ENCODE data around the gene ERC2.

ERC2 gene

GRCh38 chr3:55490276-55490913, 977.9 kb downstream of the ERC2 start:
- no peak for DNase-seq (ENCODE audit: low spot score)

- no peak for DNase-seq (ENCODE audit: low spot score)
Measured at GRCh38 chr3:55489798-55490132, 978.5 kb downstream of the ERC2 start.

- DNase-seq (ENCODE audit: low spot score): peak; percentile 87
Measured at GRCh38 chr3:55488398-55489055, 979.7 kb downstream of the ERC2 start.

GRCh38 chr3:55487381-55488241, 980.7 kb downstream of the ERC2 start:
- DNase-seq (ENCODE audit: low spot score): no peak

GRCh38 chr3:55486857-55487380, 981.3 kb downstream of the ERC2 start, which contains the start of gene WNT5A:
Gene WNT5A (minus strand): TSS chr3:55487306. CDS start chr3:55486985, 321 bp downstream.
- no peak for DNase-seq (ENCODE audit: low spot score)

GRCh38 chr3:55486101-55486856, 982.0 kb downstream of the ERC2 start:
- peak; percentile 62 for DNase-seq (ENCODE audit: low spot score)

- DNase-seq (ENCODE audit: low spot score): peak; percentile 87
Measured at GRCh38 chr3:55484801-55485791, 983.2 kb downstream of the ERC2 start.

GRCh38 chr3:55484191-55484689, 984.0 kb downstream of the ERC2 start:
- no peak for DNase-seq (ENCODE audit: low spot score)

- DNase-seq (ENCODE audit: low spot score): no peak
Measured at GRCh38 chr3:55483196-55484095, 984.8 kb downstream of the ERC2 start.

GRCh38 chr3:55482496-55483195, 985.6 kb downstream of the ERC2 start:
- peak; percentile 65 for DNase-seq (ENCODE audit: low spot score)

- no peak for DNase-seq (ENCODE audit: low spot score)
Measured at GRCh38 chr3:55481744-55482495, 986.3 kb downstream of the ERC2 start.

- DNase-seq (ENCODE audit: low spot score): peak; percentile 80
Measured at GRCh38 chr3:55480911-55481743, 987.1 kb downstream of the ERC2 start.

- no peak for DNase-seq (ENCODE audit: low spot score)
Measured at GRCh38 chr3:55477306-55478303, 990.7 kb downstream of the ERC2 start.

- DNase-seq (ENCODE audit: low spot score): peak; percentile 90
Measured at GRCh38 chr3:55476515-55476914, 991.8 kb downstream of the ERC2 start.

- no peak for DNase-seq (ENCODE audit: low spot score)
Measured at GRCh38 chr3:55474213-55474632, 994.0 kb downstream of the ERC2 start.

- no peak for DNase-seq (ENCODE audit: low spot score)
Measured at GRCh38 chr3:55473788-55474187, 994.5 kb downstream of the ERC2 start.

Measured in AG08396 (cell line).